ENCODE measurements around the gene ELAVL2.

DNA sequence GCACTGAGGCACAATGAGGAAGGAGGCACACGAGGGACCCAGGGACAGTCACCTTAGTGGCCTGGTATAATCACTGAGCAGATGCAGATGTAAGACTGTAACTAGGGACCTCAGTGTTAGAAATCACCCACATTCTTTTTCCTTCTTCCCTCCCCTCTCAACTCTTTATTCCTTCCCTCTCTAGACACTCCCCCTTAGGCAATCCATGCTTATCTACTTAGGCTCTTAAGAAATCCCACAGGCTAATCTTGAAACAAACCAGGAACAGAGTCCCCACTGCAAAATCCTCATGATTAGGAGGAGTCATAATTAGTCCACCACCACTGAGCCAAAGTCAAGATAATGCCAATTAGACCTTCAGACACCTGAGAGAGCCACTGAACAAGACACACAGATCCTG is 84.7 kb downstream of the ELAVL2 start:
- TF ChIP-seq, protein P1, sequence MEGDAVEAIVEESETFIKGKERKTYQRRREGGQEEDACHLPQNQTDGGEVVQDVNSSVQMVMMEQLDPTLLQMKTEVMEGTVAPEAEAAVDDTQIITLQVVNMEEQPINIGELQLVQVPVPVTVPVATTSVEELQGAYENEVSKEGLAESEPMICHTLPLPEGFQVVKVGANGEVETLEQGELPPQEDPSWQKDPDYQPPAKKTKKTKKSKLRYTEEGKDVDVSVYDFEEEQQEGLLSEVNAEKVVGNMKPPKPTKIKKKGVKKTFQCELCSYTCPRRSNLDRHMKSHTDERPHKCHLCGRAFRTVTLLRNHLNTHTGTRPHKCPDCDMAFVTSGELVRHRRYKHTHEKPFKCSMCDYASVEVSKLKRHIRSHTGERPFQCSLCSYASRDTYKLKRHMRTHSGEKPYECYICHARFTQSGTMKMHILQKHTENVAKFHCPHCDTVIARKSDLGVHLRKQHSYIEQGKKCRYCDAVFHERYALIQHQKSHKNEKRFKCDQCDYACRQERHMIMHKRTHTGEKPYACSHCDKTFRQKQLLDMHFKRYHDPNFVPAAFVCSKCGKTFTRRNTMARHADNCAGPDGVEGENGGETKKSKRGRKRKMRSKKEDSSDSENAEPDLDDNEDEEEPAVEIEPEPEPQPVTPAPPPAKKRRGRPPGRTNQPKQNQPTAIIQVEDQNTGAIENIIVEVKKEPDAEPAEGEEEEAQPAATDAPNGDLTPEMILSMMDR (IDR thresholded peaks at IDR 0.05), result no peak
- no peak for TF ChIP-seq POLR2A (IDR thresholded peaks at IDR 0.05)
